Endothelial cell of umbilical vein (primary cell): ENCODE results near the gene RIT2. TPM values are rescaled to one million over a fixed set of nuclear protein-coding genes. Genes with fewer than 3 reads are reported as not detected.

ENCODE experiments used
- BruUV-seq: library from RNA; stranded (reverse); fragments of 400-500 nt; replicated peaks from 2 replicates; lab custom pipeline; 2021; lab: Mats Ljungman, UMichigan
- CTCF ChIA-PET: fragments of 300-600, 350-600 bp; sonication (Branson Sonifier 250); formaldehyde crosslinking; loops from one replicate; lab custom pipeline; 2021; ENCODE audit warnings: antibody characterized with exemption, inconsistent platforms; lab: Charles Lee
- POLR2A ChIA-PET: fragments of 300-600, 350-600 bp; sonication (Branson Sonifier 250); formaldehyde crosslinking; loops from one replicate; lab custom pipeline; 2021; ENCODE audit warnings: antibody characterized with exemption, inconsistent platforms; lab: Charles Lee
- DNase-seq: peaks from one replicate; pipeline ENCODE4 v3.0.0-alpha.2; 2011; ENCODE audit warnings: low read depth, low spot score
- FAIRE-seq: peaks from 2 replicates; lab custom pipeline; 2011; peaks lifted over from hg19 to GRCh38; lab: Jason Lieb, UNC
- H2AFZ ChIP-seq: 2 replicates; pipeline ENCODE4 v1.6.0; 2012; ENCODE audit warnings: low read depth, low read length, control low read depth, inconsistent platforms
- H3K27ac ChIP-seq: 2 replicates; pipeline ENCODE4 v1.5.1; 2011; ENCODE audit warnings: low read depth, mild to moderate bottlenecking, control low read depth, low read length, moderate library complexity; ENCODE audit not compliant: insufficient read depth
- H3K27me3 ChIP-seq, 2 experiments: 2 replicates each; pipeline versions ENCODE4 v1.6.0 to v1.6.1; 2011; ENCODE audit warnings: low read length in 2 of 2, mixed read lengths in 1 of 2; ENCODE audit not compliant: control insufficient read depth in 2 of 2, insufficient read depth in 2 of 2
- H3K36me3 ChIP-seq, 2 experiments: 2 replicates in 1 of 2; 3 replicates in 1 of 2; pipeline ENCODE4 v1.5.1; 2011; ENCODE audit warnings: low read length in 2 of 2, mild to moderate bottlenecking in 1 of 2, moderate library complexity in 1 of 2; ENCODE audit not compliant: control insufficient read depth in 2 of 2, insufficient read depth in 2 of 2; ENCODE audit errors: extremely low read depth in 1 of 2
- H3K4me1 ChIP-seq: 3 replicates; pipeline ENCODE4 v1.5.1; 2011; ENCODE audit warnings: mild to moderate bottlenecking, low read length; ENCODE audit not compliant: control insufficient read depth, insufficient read depth; ENCODE audit errors: extremely low read depth
- H3K4me2 ChIP-seq: 2 replicates; pipeline ENCODE4 v1.6.1; 2011; ENCODE audit warnings: low read length, control low read depth, mixed read lengths; ENCODE audit not compliant: insufficient read depth
- H3K4me3 ChIP-seq, 3 experiments: fragments of 200-600 bp in 1 of 3; sonication (generic), shearing (Covaris generic) in 1 of 3; replicated peaks in 1 of 3; 2 replicates each; pipeline ENCODE4 v1.5.1; 2011 to 2016; ENCODE audit warnings: control low read depth in 3 of 3, low read length in 3 of 3, mild to moderate bottlenecking in 2 of 3, inconsistent platforms in 1 of 3, low read depth in 1 of 3, moderate library complexity in 1 of 3; ENCODE audit not compliant: insufficient read depth in 1 of 3
- H3K79me2 ChIP-seq: 2 replicates; pipeline ENCODE4 v1.6.0; 2012; ENCODE audit warnings: low read length, inconsistent platforms; ENCODE audit not compliant: control insufficient read depth, insufficient read depth
- H3K9ac ChIP-seq: replicated peaks from 2 replicates; pipeline ENCODE3; 2011; ENCODE audit warnings: low read length, control low read depth; ENCODE audit not compliant: insufficient read depth; ENCODE audit errors: extremely low read depth
- H3K9me1 ChIP-seq: replicated peaks from 3 replicates; pipeline ENCODE4 v1.6.0; 2011; ENCODE audit warnings: mild to moderate bottlenecking, low read length; ENCODE audit not compliant: control insufficient read depth, insufficient read depth; ENCODE audit errors: extremely low read depth
- H3K9me3 ChIP-seq: replicated peaks from 2 replicates; pipeline ENCODE4 v1.5.1; 2012; ENCODE audit warnings: low read length, inconsistent platforms; ENCODE audit not compliant: control insufficient read depth, insufficient read depth
- H4K20me1 ChIP-seq: replicated peaks from 2 replicates; pipeline ENCODE3; 2011; ENCODE audit warnings: mild to moderate bottlenecking, low read length; ENCODE audit not compliant: control insufficient read depth, insufficient read depth; ENCODE audit errors: extremely low read depth
- CTCF ChIP-seq, 2 donors: IDR thresholded peaks; 1 replicate in 1 of 2; 2 replicates in 1 of 2; pipeline ENCODE4 v1.5.1; 2011; ENCODE audit warnings: low read length in 2 of 2, mild to moderate bottlenecking in 2 of 2, moderate library complexity in 2 of 2, control low read depth in 1 of 2, inconsistent platforms in 1 of 2, low read depth in 1 of 2; ENCODE audit not compliant: insufficient read depth in 1 of 2; ENCODE audit errors: extremely low read depth in 1 of 2
- EZH2 ChIP-seq: IDR thresholded peaks from 2 replicates; pipeline ENCODE4 v1.6.1; 2012; ENCODE audit warnings: borderline replicate concordance, low read depth, mild to moderate bottlenecking, moderate library complexity, low read length, inconsistent platforms; ENCODE audit not compliant: severe bottlenecking
- FOS ChIP-seq: IDR thresholded peaks from 2 replicates; pipeline ENCODE4 v1.6.1; 2011; ENCODE audit warnings: mild to moderate bottlenecking, low read length, moderate library complexity, borderline replicate concordance; ENCODE audit not compliant: insufficient read depth
- GATA2 ChIP-seq: IDR thresholded peaks from 2 replicates; pipeline ENCODE4 v1.7.0; 2011; ENCODE audit warnings: low read depth, mild to moderate bottlenecking, moderate library complexity, mixed read lengths, low read length; ENCODE audit not compliant: insufficient read length, insufficient read depth
- JUN ChIP-seq: IDR thresholded peaks from 2 replicates; pipeline ENCODE4 v1.6.1; 2011; ENCODE audit warnings: borderline replicate concordance, low read depth; ENCODE audit not compliant: insufficient read length, insufficient read depth
- MAX ChIP-seq: IDR thresholded peaks from 2 replicates; pipeline ENCODE4 v1.6.1; 2011; ENCODE audit not compliant: insufficient read depth, insufficient read length
- MYC ChIP-seq: IDR thresholded peaks from one replicate; pipeline ENCODE4 v1.6.1; 2011; ENCODE audit warnings: mild to moderate bottlenecking, low read depth, low read length
- POLR2A ChIP-seq: IDR thresholded peaks from 2 replicates; pipeline ENCODE4 v1.6.1; 2012; ENCODE audit warnings: low read depth, mild to moderate bottlenecking, control low read depth, low read length
- POLR2AphosphoS5 ChIP-seq: IDR thresholded peaks from 2 replicates; pipeline ENCODE4 v1.6.1; 2012; ENCODE audit warnings: low read depth, mild to moderate bottlenecking, control low read depth, low read length, moderate library complexity; ENCODE audit not compliant: insufficient read depth
- dilution Hi-C: fragments of 300-500 bp; cut with MboI; formaldehyde crosslinking; loops from one replicate; pipeline ENCODE4 v1.15.0; 2019; ENCODE audit warnings: low sequenced_read_pairs; ENCODE audit not compliant: extremely low pct_ligation_motif_present
- intact Hi-C: fragments of 100-400 bp; cut with micrococcal nuclease; formaldehyde crosslinking; loops from one replicate; pipeline ENCODE4 v1.10.0; 2022
- polyA plus RNA-seq, 4 experiments: library from polyadenylated mRNA; depleted of rRNA in 3 of 4; stranded (reverse) in 3 of 4; unstranded in 1 of 4; fragments of >200 nt; gene quantifications; 2 replicates each; pipeline versions ENCODE4 v1.2.1 to v1.2.3, GENCODE V29; 2011 to 2012; ENCODE audit warnings: missing spikeins in 1 of 4
- total RNA-seq: library from RNA; stranded (reverse); gene quantifications from 2 replicates; pipeline ENCODE4 v1.2.3, GENCODE V29; 2021

RIT2 gene
- total and polyA plus RNA-seq, 2 donors (not counting 3 experiments of a cell fraction or from before 2014, with no cell fraction given): not detected

- FAIRE-seq (no peak), DNase-seq (no peak)
- Histone ChIP-seq H3K36me3 (no peaks in the 10 kb centered on the region), H3K4me3 (no peak overlapping the region), H3K4me1 (no peaks in the 10 kb centered on the region), H3K79me2 (no peaks in the 10 kb centered on the region), H3K27me3 (no peaks in the 10 kb centered on the region), H2AFZ (no peak overlapping the region), H3K9ac (no peak overlapping the region), H3K27ac (no peak overlapping the region), H4K20me1 (no peaks in the 10 kb centered on the region), H3K4me2 (no peak overlapping the region), H3K9me1 (no peaks in the 10 kb centered on the region), H3K9me3 (no peaks in the 10 kb centered on the region)
- POLR2A ChIA-PET: no interaction called here
- no TSS peak for BruUV-seq
- CTCF ChIA-PET: no interaction called here
- intact Hi-C loops: no loop called here
- TF ChIP-seq MAX (no peak), MYC (no peak), POLR2AphosphoS5 (no peak)
- dilution Hi-C loops: no loop called here
Measured at GRCh38 chr18:42781298-42781815, 334.1 kb downstream of the RIT2 start.

GRCh38 chr18:42780171-42780570 lies 335.3 kb downstream of the RIT2 start:
- Histone ChIP-seq H4K20me1 (no peaks in the 10 kb centered on the region), H3K4me1 (no peaks in the 10 kb centered on the region), H3K4me3 (no peak overlapping the region), H3K79me2 (no peaks in the 10 kb centered on the region), H3K9me1 (no peaks in the 10 kb centered on the region), H3K9ac (no peak overlapping the region), H3K27me3 (no peaks in the 10 kb centered on the region), H3K9me3 (no peaks in the 10 kb centered on the region), H2AFZ (no peak overlapping the region), H3K27ac (no peak overlapping the region), H3K36me3 (no peaks in the 10 kb centered on the region), H3K4me2 (no peak overlapping the region)
- DNase-seq (no peak), FAIRE-seq (no peak)
- POLR2A ChIA-PET: no interaction called here
- TF ChIP-seq MYC (no peak), POLR2A (no peak), MAX (no peak), JUN (no peak), CTCF (IDR thresholded peaks at IDR 0.05; ENCODE audit: extremely low read depth in 1 of 2, insufficient read depth in 1 of 2, low read depth in 1 of 2, low read length in 2 of 2) (no peak), FOS (no peak), POLR2AphosphoS5 (no peak), GATA2 (no peak), EZH2 (no peak)
- intact Hi-C loops: no loop called here
- CTCF ChIA-PET: no interaction called here
- dilution Hi-C loops: no loop called here
- BruUV-seq: no TSS peak
